Spleen (tissue), 11 donors: ENCODE measurements around the gene ABLIM2. TPM values are rescaled to one million over a fixed set of nuclear protein-coding genes. Genes with fewer than 3 reads are reported as not detected.

Experiments
- DNase-seq: peaks from one replicate; pipeline ENCODE4 v3.0.0-alpha.2; 2020
- H3K27ac ChIP-seq, 8 donors: fragments of 200-600 bp; sonication (generic) in 7 of 8; 1 replicate in 4 of 8; 2 replicates in 4 of 8; pipeline versions ENCODE4 v1.5.0 to v1.8.0; 2016 to 2021; ENCODE audit warnings: inconsistent platforms in 4 of 8, mild to moderate bottlenecking in 4 of 8, moderate library complexity in 1 of 8
- H3K27me3 ChIP-seq, 7 donors: fragments of 200-600 bp; sonication (generic) in 6 of 7; replicated peaks in 1 of 7; 1 replicate in 4 of 7; 2 replicates in 3 of 7; pipeline versions ENCODE4 v1.5.0 to v1.8.0; 2016 to 2021; ENCODE audit warnings: inconsistent platforms in 3 of 7, mild to moderate bottlenecking in 1 of 7
- H3K36me3 ChIP-seq, 6 donors: fragments of 200-600 bp; sonication (generic) in 5 of 6; 1 replicate in 4 of 6; 2 replicates in 2 of 6; pipeline versions ENCODE4 v1.5.0 to v1.8.0; 2016 to 2021; ENCODE audit warnings: inconsistent platforms in 2 of 6
- H3K4me1 ChIP-seq, 6 donors: fragments of 200-600 bp; sonication (generic) in 5 of 6; 1 replicate in 3 of 6; 2 replicates in 3 of 6; pipeline versions ENCODE4 v1.5.0 to v1.8.0; 2016 to 2021; ENCODE audit warnings: inconsistent platforms in 3 of 6
- H3K4me3 ChIP-seq, 8 donors: fragments of 200-600 bp; sonication (generic) in 7 of 8; 1 replicate in 4 of 8; 2 replicates in 4 of 8; pipeline versions ENCODE4 v1.5.0 to v1.8.0; 2016 to 2021; ENCODE audit warnings: inconsistent platforms in 4 of 8, mild to moderate bottlenecking in 4 of 8, moderate library complexity in 2 of 8
- H3K9me3 ChIP-seq, 8 donors: fragments of 200-600 bp; sonication (generic) in 7 of 8; 1 replicate in 4 of 8; 2 replicates in 4 of 8; pipeline versions ENCODE4 v1.5.0 to v1.8.0; 2016 to 2021; ENCODE audit warnings: inconsistent platforms in 4 of 8
- CTCF ChIP-seq, 11 experiments: fragments of 200-600 bp in 7 of 11; fragments of 450-650 bp in 4 of 11; sonication (generic) in 4 of 11; IDR thresholded peaks in 8 of 11; conservative IDR thresholded peaks in 3 of 11; 1 replicate in 7 of 11; 2 replicates in 4 of 11; pipeline versions ENCODE4 v1.4.0 to v1.8.0; 2016 to 2021; ENCODE audit warnings: antibody characterized with exemption in 11 of 11, inconsistent platforms in 4 of 11, mild to moderate bottlenecking in 1 of 11
- POLR2A ChIP-seq, 3 donors: fragments of 450-650 bp; IDR thresholded peaks; one replicate each; pipeline ENCODE4 v1.5.1; 2017; ENCODE audit warnings: antibody characterized with exemption in 3 of 3, mild to moderate bottlenecking in 1 of 3
- POLR2AphosphoS5 ChIP-seq, 3 donors: sonication (generic); formaldehyde crosslinking; IDR thresholded peaks; one replicate each; pipeline ENCODE4 v1.5.1; 2017; ENCODE audit warnings: antibody characterized with exemption in 3 of 3
- WGBS, 5 donors: extraction: QIAGEN DNeasy Blood & Tissue Kit in 3 of 5; methylation state at CpG; one replicate each; pipeline versions ENCODE4 v1.1.5 to v1.1.7; 2013 to 2018; 5-methylcytosine and 5-hydroxymethylcytosine counted together
- intact Hi-C: fragments of 100-400 bp; cut with DNase I; formaldehyde crosslinking; loops from one replicate; pipeline ENCODE4 v1.15.0; 2023; ENCODE audit warnings: low total_unique reads
- polyA plus RNA-seq, 3 donors: library from polyadenylated mRNA; stranded (reverse); fragments of 200-250 nt; gene quantifications; one replicate each; pipeline ENCODE4 v1.2.1, GENCODE V29; 2013
- total RNA-seq, 7 donors: library from RNA; depleted of rRNA in 3 of 7; stranded (reverse); fragments of >200 nt in 3 of 7; fragmentation: NEBNext Ultra II Directional in 4 of 7; extraction: Animal tissue kit (Norgen Biotek cat#: 25700) in 4 of 7; gene quantifications; one replicate each; pipeline versions ENCODE4 v1.1.0 to v1.2.1, GENCODE V29; 2016 to 2021
- donor health status: healthy with polysubstance abuse.
- donor health status: DM: no; HTN: no; CAD: no; lungs with moderate emphysema.
- donor health status: DM: no; HTN: no; CAD: no.
- donor health status: Bipolar disorder and iron deficiency.
- donor health status: healthy.
- donor health status: DM: no; HTN: no; CAD: no.
- donor health status: DM: yes; HTN: yes; CAD: no.

Gene ABLIM2
- total and polyA plus RNA-seq, 10 donors: 11.8 to 127 (median 62.8) TPM

GRCh38 chr4:8119877-8120276, 38.7 kb downstream of the ABLIM2 start:
- no peak for DNase-seq
- TF ChIP-seq CTCF (IDR thresholded peaks at IDR 0.05 in 8 of 11, conservative IDR thresholded peaks at IDR 0.05 in 3 of 11): no peak
- TF ChIP-seq POLR2AphosphoS5 (IDR thresholded peaks at IDR 0.05): peak in 1 of 3 donors; percentile 9
- TF ChIP-seq POLR2A (IDR thresholded peaks at IDR 0.05): no peak
- peaks cover 0 to 9% (median 0%) of the 10 kb centered on the region in 6 donors for H3K36me3 ChIP-seq
- H3K4me3 ChIP-seq: no peak overlapping the region
- WGBS, 5 donors: 63 to 87% (median 71%) methylated on average over 18 of the region's 18 CpGs
- H3K27ac ChIP-seq: peak overlapping the region in 2 of 8 donors; percentile 15 to 64
- H3K27me3 ChIP-seq: no peaks in the 10 kb centered on the region
- intact Hi-C loops: no loop called here
- no peaks in the 10 kb centered on the region for H3K9me3 ChIP-seq
- peaks cover 14 to 89% (median 63%) of the 10 kb centered on the region in 6 donors for H3K4me1 ChIP-seq

DNA sequence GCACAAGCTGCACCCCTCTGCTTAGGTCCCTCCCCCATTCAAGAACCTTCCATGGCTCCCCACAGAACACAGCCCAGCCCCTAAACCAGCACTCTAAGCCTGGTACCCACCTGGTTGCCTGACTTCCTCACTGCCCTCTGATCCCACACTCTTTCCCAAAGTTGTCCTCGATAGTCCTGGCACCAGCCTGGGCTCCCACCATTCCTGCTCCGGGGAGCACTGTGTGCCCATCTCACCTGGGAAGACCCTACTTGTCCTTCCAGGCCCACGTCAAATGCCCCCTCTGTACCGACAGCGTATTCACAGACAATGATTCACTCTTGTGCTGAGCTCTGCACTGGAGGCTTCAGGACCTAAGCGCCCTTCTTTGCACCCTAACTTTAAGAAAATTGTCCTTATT, 40.1 kb downstream of the ABLIM2 start:
- peaks cover 20 to 89% (median 64%) of the 10 kb centered on the region in 6 donors for H3K4me1 ChIP-seq
- intact Hi-C loops: no loop called here
- no peak overlapping the region for H3K4me3 ChIP-seq
- H3K27ac ChIP-seq: peak overlapping the region in 6 of 8 donors; percentile 30 to 72 (median 61)
- H3K9me3 ChIP-seq: no peaks in the 10 kb centered on the region
- no peaks in the 10 kb centered on the region for H3K27me3 ChIP-seq
- peaks cover 0 to 5% (median 0%) of the 10 kb centered on the region in 6 donors for H3K36me3 ChIP-seq
- WGBS, 5 donors: 92 to 97% (median 94%) methylated on average over 6 of the region's 6 CpGs
- DNase-seq: no peak
- TF ChIP-seq CTCF (IDR thresholded peaks at IDR 0.05 in 8 of 11, conservative IDR thresholded peaks at IDR 0.05 in 3 of 11) (no peak), POLR2A (IDR thresholded peaks at IDR 0.05) (no peak), POLR2AphosphoS5 (IDR thresholded peaks at IDR 0.05) (no peak)

GRCh38 chr4:8118035-8118434, 40.6 kb downstream of the ABLIM2 start:
- intact Hi-C loops: no loop called here
- H3K4me1 ChIP-seq: peaks cover 21 to 89% (median 64%) of the 10 kb centered on the region in 6 donors
- no peaks in the 10 kb centered on the region for H3K9me3 ChIP-seq
- peaks cover 0 to 5% (median 0%) of the 10 kb centered on the region in 6 donors for H3K36me3 ChIP-seq
- no peak for TF ChIP-seq POLR2AphosphoS5 (IDR thresholded peaks at IDR 0.05)
- H3K27ac ChIP-seq: peak overlapping the region in 7 of 8 donors; percentile 30 to 72 (median 59)
- no peaks in the 10 kb centered on the region for H3K27me3 ChIP-seq
- WGBS, 5 donors: 75 to 90% (median 82%) methylated on average over 6 of the region's 6 CpGs
- DNase-seq: no peak
- H3K4me3 ChIP-seq: no peak overlapping the region

DNA sequence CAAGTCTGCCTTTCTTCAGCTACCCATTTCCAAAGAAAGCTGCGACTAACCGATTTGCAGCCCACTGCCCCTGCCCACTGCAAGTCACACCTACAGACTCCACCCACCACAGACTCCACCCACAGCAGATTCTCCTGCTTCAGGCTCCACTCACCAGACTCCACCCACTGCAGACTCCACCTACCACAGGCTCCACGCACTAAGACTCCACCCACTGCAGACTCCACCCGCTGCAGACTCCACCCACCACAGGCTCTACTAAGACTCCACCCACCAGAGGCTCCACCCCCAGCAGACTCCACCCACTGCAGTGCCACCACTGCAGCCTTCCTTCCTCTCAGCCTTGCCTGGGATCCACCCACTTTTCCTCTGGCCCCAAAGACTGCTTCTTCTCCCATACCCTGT, 41.3 kb downstream of the ABLIM2 start:
- TF ChIP-seq CTCF (IDR thresholded peaks at IDR 0.05 in 8 of 11, conservative IDR thresholded peaks at IDR 0.05 in 3 of 11) (no peak), POLR2AphosphoS5 (IDR thresholded peaks at IDR 0.05) (no peak), POLR2A (IDR thresholded peaks at IDR 0.05) (no peak)
- WGBS, 5 donors: 51 to 64% (median 53%) methylated on average over 4 of the region's 4 CpGs
- Histone ChIP-seq H3K9me3 (no peaks in the 10 kb centered on the region), H3K4me3 (no peak overlapping the region), H3K27ac (peak overlapping the region in 6 of 8 donors; percentile 30 to 72 (median 61)), H3K27me3 (no peaks in the 10 kb centered on the region), H3K36me3 (peaks cover 0 to 5% (median 0%) of the 10 kb centered on the region in 6 donors), H3K4me1 (peaks cover 21 to 89% (median 62%) of the 10 kb centered on the region in 6 donors)
- intact Hi-C loops: no loop called here
- DNase-seq: no peak
